Keratinocyte (primary cell): ENCODE measurements around the gene ROPN1. TPM values are rescaled to one million over a fixed set of nuclear protein-coding genes. Genes with fewer than 3 reads are reported as not detected.

Experiments used
- DNase-seq: peaks from one replicate; pipeline ENCODE4 v3.0.0-alpha.2; 2011; ENCODE audit warnings: low read depth, missing footprints, low spot score
- FAIRE-seq: peaks from 2 replicates; lab custom pipeline; 2011; peaks lifted over from hg19 to GRCh38; lab: Jason Lieb, UNC
- H2AFZ ChIP-seq: 2 replicates; pipeline ENCODE4 v1.6.0; 2012; ENCODE audit warnings: low read length, control low read depth, inconsistent platforms; ENCODE audit not compliant: control insufficient read depth
- H3K27ac ChIP-seq: 2 replicates; pipeline ENCODE4 v1.5.1; 2011; ENCODE audit warnings: low read length; ENCODE audit not compliant: control insufficient read depth, insufficient read depth
- H3K27me3 ChIP-seq: 3 replicates; pipeline ENCODE4 v1.6.0; 2011; ENCODE audit warnings: low read length; ENCODE audit not compliant: control insufficient read depth, insufficient read depth; ENCODE audit errors: extremely low read depth
- H3K36me3 ChIP-seq, 2 experiments: 2 replicates in 1 of 2; 3 replicates in 1 of 2; pipeline ENCODE4 v1.5.1; 2011; ENCODE audit warnings: low read length in 2 of 2, mild to moderate bottlenecking in 1 of 2; ENCODE audit not compliant: control insufficient read depth in 2 of 2, insufficient read depth in 2 of 2; ENCODE audit errors: extremely low read depth in 1 of 2
- H3K4me1 ChIP-seq: 3 replicates; pipeline ENCODE4 v1.5.1; 2011; ENCODE audit warnings: low read length; ENCODE audit not compliant: control insufficient read depth, insufficient read depth; ENCODE audit errors: extremely low read depth
- H3K4me2 ChIP-seq: 3 replicates; pipeline ENCODE4 v1.6.0; 2011; ENCODE audit warnings: low read depth, low read length; ENCODE audit not compliant: control insufficient read depth, insufficient read depth; ENCODE audit errors: extremely low read depth
- H3K4me3 ChIP-seq, 3 experiments: fragments of 200-600 bp in 1 of 3; sonication (generic) in 1 of 3; 2 replicates in 2 of 3; 3 replicates in 1 of 3; pipeline ENCODE4 v1.5.1; 2011 to 2016; ENCODE audit warnings: low read length in 3 of 3, mild to moderate bottlenecking in 3 of 3, control low read depth in 2 of 3, inconsistent platforms in 1 of 3, low read depth in 1 of 3, mixed read lengths in 1 of 3, mixed run types in 1 of 3, moderate library complexity in 1 of 3; ENCODE audit not compliant: control insufficient read depth in 2 of 3, insufficient read depth in 2 of 3; ENCODE audit errors: extremely low read depth in 1 of 3
- H3K79me2 ChIP-seq: 2 replicates; pipeline ENCODE4 v1.6.0; 2012; ENCODE audit warnings: low read length; ENCODE audit not compliant: control insufficient read depth, insufficient read depth
- H3K9ac ChIP-seq: 3 replicates; pipeline ENCODE4 v1.6.0; 2011; ENCODE audit warnings: low read length; ENCODE audit not compliant: control insufficient read depth, insufficient read depth; ENCODE audit errors: extremely low read depth
- H3K9me1 ChIP-seq: 3 replicates; pipeline ENCODE4 v1.6.0; 2011; ENCODE audit warnings: low read length; ENCODE audit not compliant: control insufficient read depth, insufficient read depth; ENCODE audit errors: extremely low read depth
- H3K9me3 ChIP-seq: 2 replicates; pipeline ENCODE4 v1.5.1; 2012; ENCODE audit warnings: low read depth, low read length; ENCODE audit not compliant: control insufficient read depth
- H4K20me1 ChIP-seq: 3 replicates; pipeline ENCODE4 v1.6.0; 2011; ENCODE audit warnings: low read length; ENCODE audit not compliant: control insufficient read depth, insufficient read depth; ENCODE audit errors: extremely low read depth
- EZH2 ChIP-seq: IDR thresholded peaks from one replicate; pipeline ENCODE4 v1.6.1; 2012; ENCODE audit warnings: inconsistent platforms, mild to moderate bottlenecking, low read length, moderate library complexity
- dilution Hi-C: fragments of 300-500 bp; cut with MboI; formaldehyde crosslinking; loops from one replicate; pipeline ENCODE4 v1.7.0; 2020; ENCODE audit warnings: low sequenced_read_pairs; ENCODE audit not compliant: extremely low pct_ligation_motif_present
- polyA plus RNA-seq, 5 experiments: library from polyadenylated mRNA; depleted of rRNA in 3 of 5; stranded (reverse) in 3 of 5; stranded (forward) in 1 of 5; unstranded in 1 of 5; fragments of >200 nt; gene quantifications; 1 replicate in 1 of 5; 2 replicates in 3 of 5; 3 replicates in 1 of 5; pipeline versions ENCODE4 v1.2.1 to v1.2.3, GENCODE V29; 2011 to 2012; ENCODE audit warnings: missing spikeins in 2 of 5, low read depth in 1 of 5, low replicate concordance in 1 of 5
- TF ChIP-seq, protein P1 (sequence below), 3 experiments: IDR thresholded peaks in 1 of 3; conservative IDR thresholded peaks in 1 of 3; optimal IDR thresholded peaks in 1 of 3; 2 replicates in 2 of 3; 3 replicates in 1 of 3; pipeline versions ENCODE3 to v1.5.1; 2011; ENCODE audit warnings: low read length in 3 of 3, mild to moderate bottlenecking in 3 of 3, moderate library complexity in 2 of 3, control low read depth in 1 of 3, inconsistent platforms in 1 of 3; ENCODE audit not compliant: insufficient read depth in 2 of 3; ENCODE audit errors: extremely low read depth in 1 of 3

ROPN1 gene
- polyA plus RNA-seq, 1 donor (not counting 4 experiments of a cell fraction or from before 2014, with no cell fraction given), result 0.62 TPM

- no peaks in the 10 kb centered on the region for H4K20me1 ChIP-seq
- dilution Hi-C loops, result no loop called here
- no peak overlapping the region for H3K4me3 ChIP-seq
- no peaks in the 10 kb centered on the region for H3K79me2 ChIP-seq
- DNase-seq (no peak), FAIRE-seq (no peak)
- H3K9ac ChIP-seq, result no peak overlapping the region
- H3K9me1 ChIP-seq, result no peaks in the 10 kb centered on the region
- H3K36me3 ChIP-seq, result peaks cover 0 to 3% of the 10 kb centered on the region in 2 experiments
- no peaks in the 10 kb centered on the region for H3K27me3 ChIP-seq
- no peaks in the 10 kb centered on the region for H3K4me1 ChIP-seq
- no peak for TF ChIP-seq EZH2
- TF ChIP-seq, protein P1, sequence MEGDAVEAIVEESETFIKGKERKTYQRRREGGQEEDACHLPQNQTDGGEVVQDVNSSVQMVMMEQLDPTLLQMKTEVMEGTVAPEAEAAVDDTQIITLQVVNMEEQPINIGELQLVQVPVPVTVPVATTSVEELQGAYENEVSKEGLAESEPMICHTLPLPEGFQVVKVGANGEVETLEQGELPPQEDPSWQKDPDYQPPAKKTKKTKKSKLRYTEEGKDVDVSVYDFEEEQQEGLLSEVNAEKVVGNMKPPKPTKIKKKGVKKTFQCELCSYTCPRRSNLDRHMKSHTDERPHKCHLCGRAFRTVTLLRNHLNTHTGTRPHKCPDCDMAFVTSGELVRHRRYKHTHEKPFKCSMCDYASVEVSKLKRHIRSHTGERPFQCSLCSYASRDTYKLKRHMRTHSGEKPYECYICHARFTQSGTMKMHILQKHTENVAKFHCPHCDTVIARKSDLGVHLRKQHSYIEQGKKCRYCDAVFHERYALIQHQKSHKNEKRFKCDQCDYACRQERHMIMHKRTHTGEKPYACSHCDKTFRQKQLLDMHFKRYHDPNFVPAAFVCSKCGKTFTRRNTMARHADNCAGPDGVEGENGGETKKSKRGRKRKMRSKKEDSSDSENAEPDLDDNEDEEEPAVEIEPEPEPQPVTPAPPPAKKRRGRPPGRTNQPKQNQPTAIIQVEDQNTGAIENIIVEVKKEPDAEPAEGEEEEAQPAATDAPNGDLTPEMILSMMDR (optimal IDR thresholded peaks at IDR 0.05 in 1 of 3, IDR thresholded peaks at IDR 0.05 in 1 of 3, conservative IDR thresholded peaks at IDR 0.05 in 1 of 3; ENCODE audit: extremely low read depth in 1 of 3, insufficient read depth in 2 of 3, low read length in 3 of 3), result no peak
- H2AFZ ChIP-seq, result no peak overlapping the region
- H3K4me2 ChIP-seq, result no peak overlapping the region
- H3K9me3 ChIP-seq, result no peaks in the 10 kb centered on the region
- no peak overlapping the region for H3K27ac ChIP-seq
These were observed 52.2 kb downstream of the ROPN1 start for GRCh38 chr3:123939706-123940105.

DNA sequence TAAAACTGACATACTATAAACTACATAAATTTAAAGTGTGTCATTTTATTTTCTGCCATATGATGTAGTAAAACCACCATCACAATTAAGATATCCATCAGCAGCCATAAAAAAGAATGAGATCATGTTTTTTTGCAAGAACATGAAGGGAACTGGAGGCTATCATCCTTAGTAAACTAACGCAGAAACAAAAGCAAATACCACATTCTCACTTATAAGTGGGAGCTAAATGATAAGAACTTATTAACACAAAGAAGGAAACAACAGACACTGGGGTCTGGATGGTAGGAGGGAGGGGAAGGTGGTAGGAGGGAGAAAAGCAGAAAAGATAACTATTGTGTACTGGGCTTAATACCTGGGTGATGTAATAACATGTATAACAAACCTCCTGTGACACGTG, 55.5 kb downstream of the ROPN1 start:
- H3K4me1 ChIP-seq, result no peaks in the 10 kb centered on the region
- TF ChIP-seq EZH2, result no peak
- TF ChIP-seq, protein P1 (optimal IDR thresholded peaks at IDR 0.05 in 1 of 3, IDR thresholded peaks at IDR 0.05 in 1 of 3, conservative IDR thresholded peaks at IDR 0.05 in 1 of 3; ENCODE audit: extremely low read depth in 1 of 3, insufficient read depth in 2 of 3, low read length in 3 of 3), result no peak
- dilution Hi-C loops, result no loop called here
- H3K27ac ChIP-seq, result no peak overlapping the region
- FAIRE-seq (no peak), DNase-seq (no peak)
- no peaks in the 10 kb centered on the region for H4K20me1 ChIP-seq
- H3K9ac ChIP-seq, result no peak overlapping the region
- no peak overlapping the region for H2AFZ ChIP-seq
- no peaks in the 10 kb centered on the region for H3K9me3 ChIP-seq
- no peaks in the 10 kb centered on the region for H3K27me3 ChIP-seq
- no peak overlapping the region for H3K4me2 ChIP-seq
- no peaks in the 10 kb centered on the region for H3K9me1 ChIP-seq
- H3K4me3 ChIP-seq, result no peak overlapping the region
- H3K36me3 ChIP-seq, result no peaks in the 10 kb centered on the region
- no peaks in the 10 kb centered on the region for H3K79me2 ChIP-seq
